Hematopoietic multipotent progenitor cell treated with erythropoietin and hydrocortisone succinate and interleukin-3 and kit ligand, for 4 days (in vitro differentiated cells): ENCODE results near the gene DDX17.

Source experiments
- DNase-seq: peaks from one replicate; pipeline ENCODE4 v3.0.0-alpha.2; 2015

Gene DDX17

GRCh38 chr22:38506118-38506962 lies at the start of gene DDX17:
Gene DDX17 (minus strand): TSS chr22:38506311.
- DNase-seq, result peak; percentile 99

GRCh38 chr22:38554281-38554680 lies 48.2 kb upstream of the DDX17 start:
- no peak for DNase-seq

GRCh38 chr22:38549101-38549894 lies 43.2 kb upstream of the DDX17 start:
- DNase-seq, result no peak

- DNase-seq, result no peak
Measured at GRCh38 chr22:38540701-38541100, 34.6 kb upstream of the DDX17 start.

- peak; percentile 68 for DNase-seq
Measured at GRCh38 chr22:38531251-38531938, 25.3 kb upstream of the DDX17 start.

GRCh38 chr22:38524429-38524828 lies 18.3 kb upstream of the DDX17 start:
- peak; percentile 24 for DNase-seq

- DNase-seq, result no peak
Measured at GRCh38 chr22:38523479-38523878, 17.4 kb upstream of the DDX17 start.

- DNase-seq, result no peak
Measured at GRCh38 chr22:38523029-38523428, 16.9 kb upstream of the DDX17 start.

GRCh38 chr22:38519453-38520250 lies 13.5 kb upstream of the DDX17 start:
- no peak for DNase-seq

GRCh38 chr22:38518620-38519019 lies 12.5 kb upstream of the DDX17 start:
- DNase-seq, result no peak

- peak; percentile 74 for DNase-seq
Measured at GRCh38 chr22:38513063-38513462, 7.0 kb upstream of the DDX17 start.

GRCh38 chr22:38510416-38510970 lies 4.4 kb upstream of the DDX17 start:
- DNase-seq, result peak; percentile 41

- peak; percentile 72 for DNase-seq
Measured at GRCh38 chr22:38505541-38506117, 482 bp downstream of the DDX17 start.

- peak; percentile 85 for DNase-seq
Measured at GRCh38 chr22:38504731-38505540, 1.2 kb downstream of the DDX17 start.

- no peak for DNase-seq
Measured at GRCh38 chr22:38503021-38503420, 3.1 kb downstream of the DDX17 start.

- no peak for DNase-seq
Measured at GRCh38 chr22:38501797-38502672, 4.1 kb downstream of the DDX17 start.

- DNase-seq, result no peak
Measured at GRCh38 chr22:38497869-38498268, 8.2 kb downstream of the DDX17 start.

GRCh38 chr22:38494939-38495338 lies 11.2 kb downstream of the DDX17 start:
- no peak for DNase-seq

- peak; percentile 50 for DNase-seq
Measured at GRCh38 chr22:38494498-38494897, 11.6 kb downstream of the DDX17 start.
